ENCODE measurements around the gene CD46.

DNA sequence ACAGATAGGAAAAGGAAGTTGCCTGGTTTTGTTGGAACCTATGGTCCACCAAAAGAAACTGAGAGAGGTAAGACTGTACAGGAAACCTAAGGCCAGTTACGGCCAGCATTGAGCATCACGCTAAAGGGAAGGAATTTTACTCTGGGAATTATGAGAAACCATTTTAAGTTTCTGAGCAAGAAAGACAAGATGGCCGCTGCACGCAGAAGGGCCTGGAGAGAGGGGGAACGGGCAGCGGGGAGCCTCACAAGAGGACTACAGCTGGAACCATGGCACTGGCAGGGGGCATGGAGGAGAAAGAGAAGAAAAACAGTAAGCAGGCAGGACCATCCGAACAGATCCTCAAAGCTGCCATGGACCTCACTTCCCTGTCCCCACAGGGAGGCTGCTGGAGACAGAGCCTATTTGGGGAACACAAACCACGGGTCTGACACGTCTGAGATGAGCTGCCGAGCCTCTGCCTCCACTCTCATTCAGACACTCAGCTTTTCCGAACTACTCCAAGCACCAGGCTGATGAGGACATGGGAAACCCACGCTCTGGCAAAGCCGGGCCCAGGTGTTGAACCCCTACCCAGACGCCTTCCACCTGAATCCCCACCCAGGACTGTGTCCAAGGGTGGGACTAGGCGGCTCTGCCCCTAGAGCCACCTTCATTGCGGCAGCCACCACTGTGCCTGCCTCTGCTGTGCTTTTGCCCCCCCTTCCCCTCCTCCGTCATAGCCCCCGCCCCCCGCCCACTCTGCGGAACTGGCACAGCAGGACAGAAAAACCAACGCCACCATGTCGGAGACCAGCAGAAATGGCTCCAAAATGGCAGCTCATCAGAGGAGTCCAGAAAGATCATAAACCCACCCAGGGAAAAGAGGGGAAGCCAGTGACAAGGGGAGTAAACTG lies 69.0 kb downstream of the CD46 start:
- TF ChIP-seq, protein P1, sequence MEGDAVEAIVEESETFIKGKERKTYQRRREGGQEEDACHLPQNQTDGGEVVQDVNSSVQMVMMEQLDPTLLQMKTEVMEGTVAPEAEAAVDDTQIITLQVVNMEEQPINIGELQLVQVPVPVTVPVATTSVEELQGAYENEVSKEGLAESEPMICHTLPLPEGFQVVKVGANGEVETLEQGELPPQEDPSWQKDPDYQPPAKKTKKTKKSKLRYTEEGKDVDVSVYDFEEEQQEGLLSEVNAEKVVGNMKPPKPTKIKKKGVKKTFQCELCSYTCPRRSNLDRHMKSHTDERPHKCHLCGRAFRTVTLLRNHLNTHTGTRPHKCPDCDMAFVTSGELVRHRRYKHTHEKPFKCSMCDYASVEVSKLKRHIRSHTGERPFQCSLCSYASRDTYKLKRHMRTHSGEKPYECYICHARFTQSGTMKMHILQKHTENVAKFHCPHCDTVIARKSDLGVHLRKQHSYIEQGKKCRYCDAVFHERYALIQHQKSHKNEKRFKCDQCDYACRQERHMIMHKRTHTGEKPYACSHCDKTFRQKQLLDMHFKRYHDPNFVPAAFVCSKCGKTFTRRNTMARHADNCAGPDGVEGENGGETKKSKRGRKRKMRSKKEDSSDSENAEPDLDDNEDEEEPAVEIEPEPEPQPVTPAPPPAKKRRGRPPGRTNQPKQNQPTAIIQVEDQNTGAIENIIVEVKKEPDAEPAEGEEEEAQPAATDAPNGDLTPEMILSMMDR (IDR thresholded peaks at IDR 0.05; ENCODE audit: insufficient read depth, low read length), result no peak
- TF ChIP-seq POLR2AphosphoS5 (IDR thresholded peaks at IDR 0.05; ENCODE audit: low read depth) (no peak), REST (IDR thresholded peaks at IDR 0.05; ENCODE audit: insufficient replicate concordance, low read depth) (no peak), SPI1 (IDR thresholded peaks at IDR 0.05; ENCODE audit: borderline replicate concordance, low read depth) (no peak), GABPA (IDR thresholded peaks at IDR 0.05; ENCODE audit: low read depth) (no peak)

Measured in HL-60 (cell line).